HepG2 (cell line): ENCODE measurements around the gene HRC. TPM values are rescaled to one million over a fixed set of nuclear protein-coding genes. Genes with fewer than 3 reads are reported as not detected.

ENCODE experiments used
- CSRNP1 ChIP-seq: sonication (generic); formaldehyde crosslinking; IDR thresholded peaks from 2 replicates; pipeline ENCODE4 v1.8.1; 2023; ENCODE audit warnings: mild to moderate bottlenecking, missing genetic modification reagents
- E2F5 ChIP-seq: sonication (generic); formaldehyde crosslinking; conservative IDR thresholded peaks from 2 replicates; pipeline ENCODE4 v1.4.0; 2020; ENCODE audit warnings: missing genetic modification reagents
- GMEB2 ChIP-seq: IDR thresholded peaks from 2 replicates; pipeline ENCODE4 v1.6.1; 2016; ENCODE audit warnings: missing biosample characterization, missing genetic modification reagents, low read depth
- GZF1 ChIP-seq: sonication (generic); formaldehyde crosslinking; IDR thresholded peaks from 2 replicates; pipeline ENCODE4 v1.5.1; 2020; ENCODE audit warnings: mild to moderate bottlenecking, missing genetic modification reagents
- HCFC1 ChIP-seq: fragments of 150-350 bp; IDR thresholded peaks from 2 replicates; pipeline ENCODE4 v1.6.1; 2014; ENCODE audit warnings: low read depth, low read length
- ISL2 ChIP-seq: sonication (generic); formaldehyde crosslinking; IDR thresholded peaks from 2 replicates; pipeline ENCODE4 v1.5.0; 2020; ENCODE audit warnings: missing genetic modification reagents
- MED13 ChIP-seq: sonication (generic); formaldehyde crosslinking; IDR thresholded peaks from 2 replicates; pipeline ENCODE4 v1.5.0; 2020; ENCODE audit warnings: missing genetic modification reagents
- MNT ChIP-seq: fragments of 450-650 bp; IDR thresholded peaks from 2 replicates; pipeline ENCODE4 v1.6.1; 2016
- TARDBP ChIP-seq: sonication (generic); formaldehyde crosslinking; IDR thresholded peaks from 2 replicates; pipeline ENCODE4 v1.8.0; 2022; ENCODE audit warnings: mild to moderate bottlenecking, missing genetic modification reagents
- TRIM24 ChIP-seq: sonication (generic); formaldehyde crosslinking; IDR thresholded peaks from 2 replicates; pipeline ENCODE4 v1.8.0; 2022; ENCODE audit warnings: mild to moderate bottlenecking, missing genetic modification reagents
- XRCC5 ChIP-seq: fragments of 200-400 bp; formaldehyde crosslinking; optimal IDR thresholded peaks from 2 replicates; pipeline ENCODE3; 2017; ENCODE audit warnings: mild to moderate bottlenecking, low read length
- ZFAT ChIP-seq: sonication (generic); formaldehyde crosslinking; conservative IDR thresholded peaks from 2 replicates; pipeline ENCODE4 v1.8.1; 2023; ENCODE audit warnings: missing genetic modification reagents, inconsistent platforms
- ZNF260 ChIP-seq: sonication (generic); formaldehyde crosslinking; IDR thresholded peaks from 2 replicates; pipeline ENCODE4 v1.4.0; 2020; ENCODE audit warnings: missing genetic modification reagents, low read depth, mild to moderate bottlenecking, borderline replicate concordance
- ZNF292 ChIP-seq: sonication (generic); formaldehyde crosslinking; IDR thresholded peaks from 2 replicates; pipeline ENCODE4 v1.8.1; 2022; ENCODE audit warnings: mild to moderate bottlenecking, low read depth, missing genetic modification reagents, borderline replicate concordance
- ZNF34 ChIP-seq: sonication (generic); formaldehyde crosslinking; IDR thresholded peaks from 2 replicates; pipeline ENCODE4 v1.4.0; 2020; ENCODE audit warnings: mild to moderate bottlenecking, missing genetic modification reagents, borderline replicate concordance
- ZNF512B ChIP-seq: sonication (generic); formaldehyde crosslinking; IDR thresholded peaks from 2 replicates; pipeline ENCODE4 v1.5.1; 2020; ENCODE audit warnings: missing genetic modification reagents, mild to moderate bottlenecking, borderline replicate concordance
- ZNF543 ChIP-seq: sonication (generic); formaldehyde crosslinking; IDR thresholded peaks from 2 replicates; pipeline ENCODE4 v1.4.0; 2020; ENCODE audit warnings: mild to moderate bottlenecking, missing genetic modification reagents
- ZNF563 ChIP-seq: sonication (generic); formaldehyde crosslinking; IDR thresholded peaks from 2 replicates; pipeline ENCODE4 v1.8.0; 2022; ENCODE audit warnings: mild to moderate bottlenecking, moderate library complexity, missing genetic modification reagents
- ZNF724P ChIP-seq: sonication (generic); formaldehyde crosslinking; IDR thresholded peaks from 2 replicates; pipeline ENCODE4 v1.8.0; 2022; ENCODE audit warnings: missing genetic modification reagents, borderline replicate concordance
- ZNF816 ChIP-seq: sonication (generic); formaldehyde crosslinking; IDR thresholded peaks from 2 replicates; pipeline ENCODE4 v1.8.0; 2022; ENCODE audit warnings: missing genetic modification reagents, mild to moderate bottlenecking, borderline replicate concordance
- polyA plus RNA-seq, 8 experiments: library from polyadenylated mRNA; depleted of rRNA in 3 of 8; stranded (reverse) in 7 of 8; unstranded in 1 of 8; fragments of >200 nt; fragmentation: Illumina TruSeq in 4 of 8; extraction: Trizol in 4 of 8; gene quantifications; 2 replicates each; pipeline versions ENCODE4 v1.2.1 to v1.2.3, GENCODE V29; 2011 to 2016; ENCODE audit warnings: low read depth in 4 of 8, missing spikeins in 1 of 8, mixed read lengths in 1 of 8; ENCODE audit not compliant: insufficient read depth in 1 of 8
- total RNA-seq, 5 experiments: library from RNA; depleted of rRNA; stranded (reverse); fragments of >200 nt; fragmentation: Illumina TruSeq; extraction: Trizol; gene quantifications; 2 replicates each; pipeline ENCODE4 v1.2.3, GENCODE V29; 2016; ENCODE audit warnings: low read depth in 1 of 5

The HRC gene
- total and polyA plus RNA-seq, 2 of the 13 experiments (the other 11 are each of a cell fraction or from before 2014, with no cell fraction given) = 3.6 to 15.4 TPM

GRCh38 chr19:49127674-49128544, 27.3 kb downstream of the HRC start (continued):
- TF ChIP-seq ZNF816 (CRISPR knock-in tag) (peak; percentile 87; the same call in 1 of the 2 replicates), ISL2 (CRISPR knock-in tag) (peak; percentile 68), ZNF34 (CRISPR knock-in tag) (0 out of 2 replicates have a peak, but pooled peaks have one; percentile 33), TRIM24 (CRISPR knock-in tag) (no peak), ZNF543 (CRISPR knock-in tag) (peak; percentile 98), CSRNP1 (CRISPR knock-in tag) (peak; percentile 100), ZFAT (peak; percentile 73; the same call in 1 of the 2 replicates), ZNF260 (CRISPR knock-in tag) (no peak), ZNF724P (CRISPR knock-in tag) (peak; percentile 99), ZNF563 (CRISPR knock-in tag) (peak; percentile 100), GZF1 (CRISPR knock-in tag) (peak; percentile 89; the same call in 1 of the 2 replicates), GMEB2 (CRISPR knock-in tag) (no peak), ZNF512B (CRISPR knock-in tag) (peak; percentile 70; the same call in 1 of the 2 replicates), XRCC5 (no peak), E2F5 (CRISPR knock-in tag) (peak; percentile 72), ZNF292 (CRISPR knock-in tag) (no peak), MED13 (peak; percentile 93), TARDBP (CRISPR knock-in tag) (peak; percentile 95), MNT (no peak; the same call in 1 of the 2 replicates), HCFC1 (no peak)
